ENCODE data around the gene ZNF770.

ZNF770 gene

DNA sequence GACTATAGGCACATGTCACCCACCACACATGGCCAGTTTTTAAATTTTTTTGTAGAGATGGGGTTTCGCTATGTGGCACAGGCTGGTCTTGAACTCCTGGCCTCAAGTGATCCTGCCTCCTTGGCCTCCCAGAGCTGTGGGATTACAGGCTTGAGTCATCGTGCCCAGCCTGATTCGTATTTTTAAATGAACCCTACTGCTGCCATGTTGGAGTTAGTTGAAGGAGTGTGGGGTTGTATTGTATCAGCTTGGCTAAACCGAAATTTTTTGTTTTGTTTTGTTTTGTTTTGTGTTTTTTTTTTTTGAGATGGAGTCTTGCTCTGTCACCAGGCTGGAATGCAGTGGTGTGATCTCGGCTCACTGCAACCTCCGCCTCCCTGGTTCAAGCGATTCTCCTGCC lies 11.8 kb upstream of the ZNF770 start:
- Histone ChIP-seq H2BK15ac (replicated peaks; ENCODE audit: low read depth) (no peak overlapping the region), H3K36me3 (ENCODE audit: control insufficient read depth, insufficient read depth, low read length) (no peaks in the 10 kb centered on the region), H2BK120ac (ENCODE audit: low read depth, low read length) (no peak overlapping the region), H3K4me3 (ENCODE audit: low read length) (no peak overlapping the region), H3K79me1 (ENCODE audit: low read length) (no peaks in the 10 kb centered on the region), H3K18ac (ENCODE audit: low read length) (no peak overlapping the region), H3K79me2 (ENCODE audit: control insufficient read depth, insufficient read depth, low read length) (no peaks in the 10 kb centered on the region), H3K4ac (ENCODE audit: low read depth, low read length) (no peak overlapping the region), H3K56ac (ENCODE audit: low read length) (no peak overlapping the region), H3K4me1 (ENCODE audit: control insufficient read depth, low read depth, low read length) (no peaks in the 10 kb centered on the region), H2AK5ac (ENCODE audit: low read length) (no peak overlapping the region), H4K5ac (ENCODE audit: low read length) (no peak overlapping the region), H3K27me3 (ENCODE audit: insufficient read depth, low read length, poor library complexity) (no peaks in the 10 kb centered on the region), H3K27ac (ENCODE audit: low read depth, low read length) (no peak overlapping the region), H2BK5ac (ENCODE audit: low read length) (no peak overlapping the region), H3K9ac (ENCODE audit: low read length) (no peak overlapping the region), H3K23ac (ENCODE audit: low read length) (no peak overlapping the region), H4K8ac (ENCODE audit: low read depth, low read length) (no peak overlapping the region), H3K4me2 (ENCODE audit: low read length) (no peak overlapping the region)
- DNase-seq, result no peak
- no CpG with 5 or more reads among the region's 7 CpGs for WGBS (ENCODE audit: extremely low coverage, insufficient coverage, low lambda C conversion rate)

GRCh38 chr15:34994925-34995324 lies 6.8 kb upstream of the ZNF770 start:
- Histone ChIP-seq H3K18ac (ENCODE audit: low read length) (no peak overlapping the region), H3K4me2 (ENCODE audit: low read length) (no peak overlapping the region), H4K5ac (ENCODE audit: low read length) (no peak overlapping the region), H2BK5ac (ENCODE audit: low read length) (no peak overlapping the region), H2AK5ac (ENCODE audit: low read length) (no peak overlapping the region), H4K8ac (ENCODE audit: low read depth, low read length) (no peak overlapping the region), H3K27ac (ENCODE audit: low read depth, low read length) (no peak overlapping the region), H3K4ac (ENCODE audit: low read depth, low read length) (no peak overlapping the region), H3K27me3 (ENCODE audit: insufficient read depth, low read length, poor library complexity) (no peaks in the 10 kb centered on the region), H3K36me3 (ENCODE audit: control insufficient read depth, insufficient read depth, low read length) (no peaks in the 10 kb centered on the region), H3K79me1 (ENCODE audit: low read length) (no peaks in the 10 kb centered on the region), H2BK15ac (replicated peaks; ENCODE audit: low read depth) (no peak overlapping the region), H3K4me1 (ENCODE audit: control insufficient read depth, low read depth, low read length) (no peaks in the 10 kb centered on the region), H2BK120ac (ENCODE audit: low read depth, low read length) (no peak overlapping the region), H3K56ac (ENCODE audit: low read length) (no peak overlapping the region), H3K23ac (ENCODE audit: low read length) (no peak overlapping the region), H3K4me3 (ENCODE audit: low read length) (no peak overlapping the region), H3K9ac (ENCODE audit: low read length) (no peak overlapping the region), H3K79me2 (ENCODE audit: control insufficient read depth, insufficient read depth, low read length) (no peaks in the 10 kb centered on the region)
- no CpG with 5 or more reads among the region's 1 CpG for WGBS (ENCODE audit: extremely low coverage, insufficient coverage, low lambda C conversion rate)
- DNase-seq, result no peak

- Histone ChIP-seq H2AK5ac (ENCODE audit: low read length) (no peak overlapping the region), H2BK15ac (replicated peaks; ENCODE audit: low read depth) (no peak overlapping the region), H4K5ac (ENCODE audit: low read length) (no peak overlapping the region), H3K23ac (ENCODE audit: low read length) (no peak overlapping the region), H3K27me3 (ENCODE audit: insufficient read depth, low read length, poor library complexity) (no peaks in the 10 kb centered on the region), H3K4ac (ENCODE audit: low read depth, low read length) (no peak overlapping the region), H3K27ac (ENCODE audit: low read depth, low read length) (no peak overlapping the region), H2BK5ac (ENCODE audit: low read length) (no peak overlapping the region), H4K8ac (ENCODE audit: low read depth, low read length) (no peak overlapping the region), H3K79me2 (ENCODE audit: control insufficient read depth, insufficient read depth, low read length) (no peaks in the 10 kb centered on the region), H3K79me1 (ENCODE audit: low read length) (no peaks in the 10 kb centered on the region), H3K18ac (ENCODE audit: low read length) (no peak overlapping the region), H3K9ac (ENCODE audit: low read length) (no peak overlapping the region), H3K4me2 (ENCODE audit: low read length) (no peak overlapping the region), H3K36me3 (ENCODE audit: control insufficient read depth, insufficient read depth, low read length) (no peaks in the 10 kb centered on the region), H3K4me1 (ENCODE audit: control insufficient read depth, low read depth, low read length) (no peaks in the 10 kb centered on the region), H3K56ac (ENCODE audit: low read length) (no peak overlapping the region), H3K4me3 (ENCODE audit: low read length) (no peak overlapping the region), H2BK120ac (ENCODE audit: low read depth, low read length) (no peak overlapping the region)
- WGBS (ENCODE audit: extremely low coverage, insufficient coverage, low lambda C conversion rate), result no CpG with 5 or more reads among the region's 4 CpGs
- no peak for DNase-seq
These were observed 5.8 kb upstream of the ZNF770 start for GRCh38 chr15:34993877-34994276.

GRCh38 chr15:34993412-34993811 lies 5.3 kb upstream of the ZNF770 start:
- Histone ChIP-seq H3K56ac (ENCODE audit: low read length) (no peak overlapping the region), H3K4ac (ENCODE audit: low read depth, low read length) (no peak overlapping the region), H3K27me3 (ENCODE audit: insufficient read depth, low read length, poor library complexity) (no peaks in the 10 kb centered on the region), H3K4me1 (ENCODE audit: control insufficient read depth, low read depth, low read length) (no peaks in the 10 kb centered on the region), H3K79me2 (ENCODE audit: control insufficient read depth, insufficient read depth, low read length) (no peaks in the 10 kb centered on the region), H3K4me3 (ENCODE audit: low read length) (no peak overlapping the region), H2AK5ac (ENCODE audit: low read length) (no peak overlapping the region), H3K9ac (ENCODE audit: low read length) (no peak overlapping the region), H3K27ac (ENCODE audit: low read depth, low read length) (no peak overlapping the region), H3K4me2 (ENCODE audit: low read length) (no peak overlapping the region), H4K5ac (ENCODE audit: low read length) (no peak overlapping the region), H3K79me1 (ENCODE audit: low read length) (no peaks in the 10 kb centered on the region), H2BK120ac (ENCODE audit: low read depth, low read length) (no peak overlapping the region), H3K23ac (ENCODE audit: low read length) (no peak overlapping the region), H2BK5ac (ENCODE audit: low read length) (no peak overlapping the region), H4K8ac (ENCODE audit: low read depth, low read length) (no peak overlapping the region), H3K36me3 (ENCODE audit: control insufficient read depth, insufficient read depth, low read length) (no peaks in the 10 kb centered on the region), H2BK15ac (replicated peaks; ENCODE audit: low read depth) (no peak overlapping the region), H3K18ac (ENCODE audit: low read length) (no peak overlapping the region)
- WGBS (ENCODE audit: extremely low coverage, insufficient coverage, low lambda C conversion rate), result no CpG with 5 or more reads among the region's 6 CpGs
- no peak for DNase-seq

- peak overlapping the region; percentile 78 for H2BK5ac ChIP-seq (ENCODE audit: low read length)
- H3K4ac ChIP-seq (ENCODE audit: low read depth, low read length), result no peak overlapping the region
- H2BK120ac ChIP-seq (ENCODE audit: low read depth, low read length), result no peak overlapping the region
- peak overlapping the region; percentile 53 for H3K18ac ChIP-seq (ENCODE audit: low read length)
- peak overlapping the region; percentile 64 for H3K27ac ChIP-seq (ENCODE audit: low read depth, low read length)
- no peak overlapping the region for H4K8ac ChIP-seq (ENCODE audit: low read depth, low read length)
- H3K4me3 ChIP-seq (ENCODE audit: low read length), result peak overlapping the region; percentile 96
- no peaks in the 10 kb centered on the region for H3K36me3 ChIP-seq (ENCODE audit: control insufficient read depth, insufficient read depth, low read length)
- WGBS (ENCODE audit: extremely low coverage, insufficient coverage, low lambda C conversion rate), result no CpG with 5 or more reads among the region's 16 CpGs
- no peak overlapping the region for H3K23ac ChIP-seq (ENCODE audit: low read length)
- peak overlapping the region; percentile 99 for H3K9ac ChIP-seq (ENCODE audit: low read length)
- H3K27me3 ChIP-seq (ENCODE audit: insufficient read depth, low read length, poor library complexity), result no peaks in the 10 kb centered on the region
- no peak for DNase-seq
- no peak overlapping the region for H4K5ac ChIP-seq (ENCODE audit: low read length)
- H3K79me2 ChIP-seq (ENCODE audit: control insufficient read depth, insufficient read depth, low read length), result peaks cover 34% of the 10 kb centered on the region
- H2AK5ac ChIP-seq (ENCODE audit: low read length), result no peak overlapping the region
- peak overlapping the region; percentile 96 for H3K4me2 ChIP-seq (ENCODE audit: low read length)
- no peak overlapping the region for H2BK15ac ChIP-seq (replicated peaks; ENCODE audit: low read depth)
- peaks cover 4% of the 10 kb centered on the region for H3K79me1 ChIP-seq (ENCODE audit: low read length)
- peaks cover 8% of the 10 kb centered on the region for H3K4me1 ChIP-seq (ENCODE audit: control insufficient read depth, low read depth, low read length)
- peak overlapping the region; percentile 99 for H3K56ac ChIP-seq (ENCODE audit: low read length)
These were observed 469 bp downstream of the ZNF770 start for GRCh38 chr15:34987609-34988026.

DNA sequence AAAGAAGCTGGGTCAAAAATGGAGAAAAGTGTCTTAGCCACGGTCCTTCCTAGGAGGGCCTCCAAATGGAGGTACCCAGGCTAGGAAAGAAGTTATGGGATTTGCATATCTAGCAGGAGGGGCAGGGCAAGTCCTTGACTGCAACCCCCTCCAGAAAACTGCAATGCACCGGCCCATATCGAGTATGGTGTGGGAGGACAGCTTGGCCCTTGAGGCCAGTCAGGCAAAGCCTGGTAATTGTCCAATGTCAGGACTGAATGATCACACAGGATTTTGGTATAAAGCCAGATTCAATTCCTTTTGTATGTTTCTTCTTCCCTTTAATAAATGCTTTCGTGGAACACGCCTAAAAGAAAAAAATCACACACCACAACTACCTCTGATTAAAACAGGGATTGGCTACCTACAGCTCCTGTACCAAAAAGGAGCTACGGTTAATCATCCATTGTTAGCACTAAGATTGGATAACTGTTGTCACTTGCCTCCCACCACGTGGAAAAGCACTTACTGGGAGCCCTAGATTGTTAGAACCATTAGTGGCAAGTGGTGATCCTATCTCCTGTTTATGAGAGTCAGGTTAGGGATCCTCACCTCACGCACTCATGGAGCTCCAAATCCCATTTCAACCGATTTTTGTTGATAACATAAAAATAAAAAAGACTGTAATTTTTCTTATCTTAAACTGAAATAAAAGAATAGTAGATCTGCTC lies 1.2 kb downstream of the ZNF770 start:
- no peak overlapping the region for H2AK5ac ChIP-seq (ENCODE audit: low read length)
- peak overlapping the region; percentile 96 for H3K4me3 ChIP-seq (ENCODE audit: low read length)
- H3K36me3 ChIP-seq (ENCODE audit: control insufficient read depth, insufficient read depth, low read length), result no peaks in the 10 kb centered on the region
- H3K27me3 ChIP-seq (ENCODE audit: insufficient read depth, low read length, poor library complexity), result no peaks in the 10 kb centered on the region
- H3K27ac ChIP-seq (ENCODE audit: low read depth, low read length), result no peak overlapping the region
- H3K4ac ChIP-seq (ENCODE audit: low read depth, low read length), result no peak overlapping the region
- no peak overlapping the region for H2BK15ac ChIP-seq (replicated peaks; ENCODE audit: low read depth)
- H2BK120ac ChIP-seq (ENCODE audit: low read depth, low read length), result no peak overlapping the region
- peak; percentile 42 for DNase-seq
- H3K18ac ChIP-seq (ENCODE audit: low read length), result no peak overlapping the region
- H3K9ac ChIP-seq (ENCODE audit: low read length), result peak overlapping the region; percentile 99
- peaks cover 8% of the 10 kb centered on the region for H3K4me1 ChIP-seq (ENCODE audit: control insufficient read depth, low read depth, low read length)
- H3K79me1 ChIP-seq (ENCODE audit: low read length), result peaks cover 4% of the 10 kb centered on the region
- H4K5ac ChIP-seq (ENCODE audit: low read length), result no peak overlapping the region
- peak overlapping the region; percentile 85 for H3K23ac ChIP-seq (ENCODE audit: low read length)
- peaks cover 34% of the 10 kb centered on the region for H3K79me2 ChIP-seq (ENCODE audit: control insufficient read depth, insufficient read depth, low read length)
- H3K56ac ChIP-seq (ENCODE audit: low read length), result peak overlapping the region; percentile 84
- H2BK5ac ChIP-seq (ENCODE audit: low read length), result no peak overlapping the region
- WGBS (ENCODE audit: extremely low coverage, insufficient coverage, low lambda C conversion rate), result no CpG with 5 or more reads among the region's 9 CpGs
- peak overlapping the region; percentile 96 for H3K4me2 ChIP-seq (ENCODE audit: low read length)
- no peak overlapping the region for H4K8ac ChIP-seq (ENCODE audit: low read depth, low read length)
